Right cardiac atrium (tissue), 5 donors: Measurements from ENCODE around the gene STT3B. TPM values are rescaled to one million over a fixed set of nuclear protein-coding genes. Genes with fewer than 3 reads are reported as not detected.

Experiments
- ATAC-seq, 2 donors: fragments of 200-7000 bp; cut with Tn5 transposase; one replicate each; pipeline versions ENCODE4 v1.8.0 to v1.9.1; 2020; ENCODE audit warnings: moderate library complexity in 2 of 2, mild to moderate bottlenecking in 1 of 2
- DNase-seq, 3 donors: peaks; one replicate each; pipeline ENCODE4 v3.0.0-alpha.2; 2020
- H3K27ac ChIP-seq: one replicate; pipeline ENCODE4 v1.5.1; 2013; ENCODE audit warnings: mild to moderate bottlenecking, low read length, control low read depth, moderate library complexity
- H3K27me3 ChIP-seq: one replicate; pipeline ENCODE4 v1.6.1; 2013; ENCODE audit not compliant: control insufficient read depth, insufficient read depth
- H3K4me1 ChIP-seq: one replicate; pipeline ENCODE4 v1.6.1; 2013; ENCODE audit warnings: low read length; ENCODE audit not compliant: control insufficient read depth, insufficient read depth
- H3K4me3 ChIP-seq: one replicate; pipeline ENCODE4 v1.5.1; 2013; ENCODE audit warnings: low read length, control low read depth
- H3K9me3 ChIP-seq: one replicate; pipeline ENCODE4 v1.6.1; 2013; ENCODE audit warnings: low read length; ENCODE audit not compliant: control insufficient read depth
- WGBS: extraction: QIAGEN DNeasy Blood & Tissue Kit; methylation state at CpG from one replicate; pipeline ENCODE4 v1.1.7; 2013; 5-methylcytosine and 5-hydroxymethylcytosine counted together
- intact Hi-C, 4 donors: fragments of 100-400 bp; cut with DNase I; formaldehyde crosslinking; loops; one replicate each; pipeline versions ENCODE4 v1.11.0 to v1.14.0; 2022 to 2023
- polyA plus RNA-seq: library from polyadenylated mRNA; stranded (reverse); fragments of 200-250 nt; gene quantifications from one replicate; pipeline ENCODE4 v1.2.3, GENCODE V29; 2013
- total RNA-seq, 4 donors: library from RNA; stranded (reverse); fragmentation: NEBNext Ultra II Directional; extraction: Animal tissue kit (Norgen Biotek cat#: 25700); gene quantifications; one replicate each; pipeline ENCODE4 v1.2.1, GENCODE V29; 2021
- donor health status: healthy with polysubstance abuse.
- donor health status: DM: no; HTN: yes; CAD: no.
- donor health status: DM: no; HTN: no; CAD: no.
- donor health status: DM: no; HTN: yes; CAD: no; lungs with severe emphysema.
- donor health status: DM: yes; HTN: yes; CAD: no.

Gene STT3B
- total and polyA plus RNA-seq, 5 donors = 44.7 to 118 (median 90.6) TPM

DNA sequence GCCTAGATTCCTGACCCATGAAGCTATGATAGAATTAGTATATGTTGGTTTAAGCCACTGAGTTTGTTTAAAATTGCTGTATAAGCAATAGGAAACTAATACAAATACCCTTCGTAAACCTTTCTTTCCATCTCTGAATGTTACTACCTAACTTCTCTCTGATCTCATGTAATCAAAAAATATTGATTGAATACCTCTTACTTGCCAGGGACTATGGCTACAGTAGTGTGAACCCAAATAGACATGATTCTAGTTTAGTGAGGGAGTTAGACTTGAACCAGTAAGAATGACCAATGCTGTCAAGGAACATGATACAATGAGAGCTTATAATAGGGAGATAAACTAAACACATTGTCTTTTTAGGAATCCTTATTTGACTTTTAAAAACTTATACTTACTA, 19.4 kb downstream of the STT3B start:
- WGBS = 99% methylated on average over 1 of the region's 1 CpG
- intact Hi-C loops = loop anchor here in 2 of 4 donors (5.0 to 10.0 kb wide), 3 partner anchors 63 to 213 kb away; no protein-coding TSS in a partner anchor
- Histone ChIP-seq H3K27me3 (no peaks in the 10 kb centered on the region), H3K4me1 (no peaks in the 10 kb centered on the region), H3K9me3 (no peaks in the 10 kb centered on the region), H3K4me3 (no peak overlapping the region), H3K27ac (no peak overlapping the region)
- DNase-seq (no peak), ATAC-seq (no peak)

DNA sequence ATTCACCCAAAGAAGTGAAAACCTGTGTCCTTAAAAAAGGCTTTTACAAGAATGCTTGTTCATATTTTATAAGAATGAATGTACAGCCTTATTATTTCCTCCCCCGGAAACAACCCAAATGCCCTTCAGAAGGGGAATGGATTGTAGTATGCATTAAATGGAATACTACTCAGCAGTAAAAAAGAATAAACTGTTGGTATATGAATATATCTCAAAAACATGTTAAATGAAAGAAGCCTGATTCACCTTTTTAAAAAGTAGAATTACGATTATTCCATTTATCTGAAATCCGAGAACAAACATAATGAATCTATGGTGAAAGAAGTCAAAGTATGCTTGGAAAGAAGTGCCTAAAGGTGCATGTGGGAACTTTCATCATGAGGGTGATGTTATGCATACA, 20.5 kb downstream of the STT3B start:
- no peak overlapping the region for H3K27ac ChIP-seq
- DNase-seq (no peak), ATAC-seq (no peak)
- intact Hi-C loops = loop anchor here in 2 of 4 donors (5.0 to 10.0 kb wide), 3 partner anchors 62 to 212 kb away; no protein-coding TSS in a partner anchor
- WGBS = 98% methylated on average over 3 of the region's 3 CpGs
- no peaks in the 10 kb centered on the region for H3K4me1 ChIP-seq
- H3K4me3 ChIP-seq = no peak overlapping the region
- H3K27me3 ChIP-seq = no peaks in the 10 kb centered on the region
- no peaks in the 10 kb centered on the region for H3K9me3 ChIP-seq

DNA sequence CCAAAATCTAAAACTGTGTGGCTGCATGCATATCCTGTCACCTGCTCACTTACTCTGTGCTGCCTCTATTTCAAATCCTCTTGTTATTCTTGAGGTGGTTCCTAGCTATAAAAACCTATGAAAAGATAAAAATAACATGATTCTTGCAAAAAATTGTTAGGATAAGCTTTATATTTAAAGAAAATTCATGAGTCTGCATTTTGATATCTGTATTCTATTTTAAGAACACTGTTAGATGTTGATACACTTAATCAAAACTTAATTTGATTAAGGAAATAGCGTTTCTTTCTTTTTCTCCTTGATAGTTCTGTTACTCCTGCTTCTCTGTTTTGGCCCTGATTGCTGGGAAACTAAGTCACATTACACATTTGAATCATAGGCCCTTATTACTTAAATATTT, 22.5 kb downstream of the STT3B start:
- intact Hi-C loops = loop anchor here in 1 of 4 donors (10.0 kb wide), 2 partner anchors 60 to 210 kb away; no protein-coding TSS in a partner anchor
- no peak overlapping the region for H3K4me3 ChIP-seq
- DNase-seq = no peak
- ATAC-seq = no peak
- WGBS = 25% methylated on average over 1 of the region's 1 CpG
- no peak overlapping the region for H3K27ac ChIP-seq
- H3K9me3 ChIP-seq = no peaks in the 10 kb centered on the region
- H3K27me3 ChIP-seq = no peaks in the 10 kb centered on the region
- H3K4me1 ChIP-seq = no peaks in the 10 kb centered on the region

DNA sequence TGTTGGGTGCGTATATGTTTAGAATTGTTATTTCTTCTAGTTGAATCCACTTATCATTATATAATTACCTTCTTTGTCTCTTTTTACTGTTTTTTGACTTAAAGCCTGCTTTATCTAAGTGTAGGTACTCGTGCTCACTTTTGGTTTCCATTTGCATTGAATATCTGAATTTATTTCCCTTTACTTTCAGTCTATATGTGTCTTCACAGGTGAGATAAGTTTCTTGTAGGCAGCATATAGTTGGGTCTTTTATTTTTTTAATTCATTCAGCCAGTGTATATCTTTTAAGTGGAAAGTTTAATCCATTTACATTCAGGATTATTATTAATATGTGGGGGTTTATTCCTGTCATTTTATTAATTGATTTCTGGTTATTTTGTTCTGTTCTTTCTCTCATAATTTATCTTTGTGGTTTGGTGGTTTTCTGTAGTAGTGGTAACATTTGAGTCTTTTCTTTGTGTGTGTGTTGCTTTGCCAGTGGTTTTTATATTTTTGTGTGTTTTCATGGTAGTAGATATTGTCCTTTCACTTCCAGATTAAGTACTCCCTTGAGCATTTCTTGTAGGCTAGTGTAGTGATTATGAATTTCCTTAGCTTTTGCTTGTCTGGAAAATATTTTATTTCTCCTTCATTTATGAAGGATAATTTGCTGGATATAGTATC, 27.3 kb downstream of the STT3B start:
- H3K9me3 ChIP-seq = no peaks in the 10 kb centered on the region
- H3K4me3 ChIP-seq = no peak overlapping the region
- 96% methylated on average over 2 of the region's 2 CpGs for WGBS
- H3K27ac ChIP-seq = no peak overlapping the region
- ATAC-seq (no peak), DNase-seq (no peak)
- intact Hi-C loops = loop anchor here in 1 of 4 donors (10.0 kb wide), 2 partner anchors 55 to 205 kb away; no protein-coding TSS in a partner anchor
- no peaks in the 10 kb centered on the region for H3K27me3 ChIP-seq
- H3K4me1 ChIP-seq = no peaks in the 10 kb centered on the region

DNA sequence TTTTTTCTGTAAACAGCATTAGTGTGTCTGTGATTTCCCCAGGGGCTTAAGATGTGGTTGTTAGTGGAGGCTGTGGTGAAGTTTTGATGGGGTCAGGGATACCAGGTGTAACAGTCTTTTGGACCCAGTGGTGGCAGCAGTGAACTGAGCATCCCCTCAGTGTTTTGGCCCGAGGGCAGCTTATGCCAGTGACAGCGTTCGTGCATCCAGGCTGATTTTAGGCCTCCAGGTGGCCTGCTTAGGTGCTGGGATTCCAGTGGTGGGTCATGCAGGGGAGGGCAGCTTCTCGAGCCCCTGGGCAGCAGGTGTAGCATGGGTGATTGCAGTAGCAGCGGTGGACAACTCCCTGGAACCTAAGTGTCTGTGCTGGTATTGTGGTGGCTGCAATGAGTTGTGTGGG, 29.2 kb downstream of the STT3B start:
- 88% methylated on average over 5 of the region's 5 CpGs for WGBS
- DNase-seq (peak in 2 of 3 donors; percentile 21 to 23), ATAC-seq (peak in 1 of 2 donors; percentile 20)
- H3K27me3 ChIP-seq = no peaks in the 10 kb centered on the region
- no peak overlapping the region for H3K27ac ChIP-seq
- intact Hi-C loops = no loop called here
- no peak overlapping the region for H3K4me3 ChIP-seq
- H3K4me1 ChIP-seq = no peaks in the 10 kb centered on the region
- no peaks in the 10 kb centered on the region for H3K9me3 ChIP-seq

DNA sequence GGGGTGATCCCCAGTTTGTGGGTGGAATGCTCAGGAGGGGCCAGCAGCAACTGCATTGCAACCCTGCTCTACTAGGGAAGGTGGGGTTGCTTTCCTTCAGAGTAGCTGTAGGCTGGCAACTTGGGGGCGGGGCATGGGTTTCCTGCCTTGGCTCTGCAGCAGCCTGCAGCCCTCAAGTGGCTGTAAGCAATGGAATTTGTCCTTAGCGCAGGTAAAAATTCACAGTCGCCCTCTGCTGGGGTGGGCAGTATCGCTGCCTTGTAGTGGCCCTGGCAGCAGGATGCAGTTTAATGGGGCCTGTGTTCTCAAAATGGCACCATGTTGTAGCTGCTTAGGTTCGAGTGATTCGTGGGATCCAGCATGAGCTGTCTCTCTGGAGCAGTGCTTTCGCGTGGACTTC, 29.8 kb downstream of the STT3B start:
- WGBS = 94% methylated on average over 8 of the region's 8 CpGs
- intact Hi-C loops = no loop called here
- H3K4me1 ChIP-seq = no peaks in the 10 kb centered on the region
- ATAC-seq (peak; percentile 11 to 32), DNase-seq (peak in 2 of 3 donors; percentile 35 to 47)
- H3K27me3 ChIP-seq = no peaks in the 10 kb centered on the region
- H3K9me3 ChIP-seq = no peaks in the 10 kb centered on the region
- no peak overlapping the region for H3K4me3 ChIP-seq
- no peak overlapping the region for H3K27ac ChIP-seq

DNA sequence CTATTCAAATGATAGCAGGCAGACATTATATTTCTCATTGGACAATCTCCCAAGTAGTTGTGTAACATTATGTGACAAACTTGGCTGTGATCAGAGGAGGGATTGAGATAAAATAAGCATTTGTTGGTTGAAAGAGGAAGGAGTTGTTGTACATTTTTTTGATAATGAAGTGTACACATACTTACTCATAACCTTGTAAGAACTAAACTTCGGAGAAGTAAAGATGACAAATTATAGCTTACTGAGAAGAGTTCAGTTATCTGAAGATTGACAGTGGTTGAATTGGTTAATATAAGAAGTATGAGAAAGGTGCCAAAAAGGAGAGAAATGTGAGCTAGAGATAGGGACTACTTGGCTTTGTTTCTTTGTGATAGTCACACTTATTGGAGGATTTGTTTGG, 32.6 kb downstream of the STT3B start:
- no peak overlapping the region for H3K27ac ChIP-seq
- intact Hi-C loops = no loop called here

DNA sequence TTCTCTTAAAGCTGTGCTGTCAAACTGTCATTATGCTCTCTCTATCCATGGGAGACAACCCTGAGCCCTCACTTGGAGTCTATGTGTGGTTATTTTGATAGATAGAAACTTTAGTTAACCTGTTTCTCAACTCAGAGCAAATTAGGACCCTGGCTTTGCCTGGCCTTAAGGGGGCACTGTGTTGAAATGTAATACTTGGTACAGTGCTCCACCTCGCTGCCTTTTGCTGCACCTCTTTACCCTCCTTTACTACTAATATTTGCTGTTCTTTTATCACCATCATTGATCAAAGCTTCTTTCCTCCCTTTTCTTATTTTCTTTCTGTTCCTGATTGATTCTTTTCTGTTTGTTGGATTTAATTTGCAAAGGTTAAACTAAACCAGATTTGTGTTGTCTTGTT, 34.3 kb downstream of the STT3B start:
- no peak overlapping the region for H3K4me3 ChIP-seq
- ATAC-seq (peak in 1 of 2 donors; percentile 32), DNase-seq (no peak)
- intact Hi-C loops = no loop called here
- WGBS = 94% methylated on average over 1 of the region's 1 CpG
- H3K27ac ChIP-seq = no peak overlapping the region
- H3K4me1 ChIP-seq = no peaks in the 10 kb centered on the region
- no peaks in the 10 kb centered on the region for H3K27me3 ChIP-seq
- no peaks in the 10 kb centered on the region for H3K9me3 ChIP-seq

More for the DNA sequence above, 32.6 kb downstream of the STT3B start:
- Histone ChIP-seq H3K9me3 (no peaks in the 10 kb centered on the region), H3K4me3 (no peak overlapping the region), H3K4me1 (no peaks in the 10 kb centered on the region), H3K27me3 (no peaks in the 10 kb centered on the region)
- DNase-seq (no peak), ATAC-seq (peak; percentile 56 to 71)
- 27% methylated on average over 1 of the region's 1 CpG for WGBS

DNA sequence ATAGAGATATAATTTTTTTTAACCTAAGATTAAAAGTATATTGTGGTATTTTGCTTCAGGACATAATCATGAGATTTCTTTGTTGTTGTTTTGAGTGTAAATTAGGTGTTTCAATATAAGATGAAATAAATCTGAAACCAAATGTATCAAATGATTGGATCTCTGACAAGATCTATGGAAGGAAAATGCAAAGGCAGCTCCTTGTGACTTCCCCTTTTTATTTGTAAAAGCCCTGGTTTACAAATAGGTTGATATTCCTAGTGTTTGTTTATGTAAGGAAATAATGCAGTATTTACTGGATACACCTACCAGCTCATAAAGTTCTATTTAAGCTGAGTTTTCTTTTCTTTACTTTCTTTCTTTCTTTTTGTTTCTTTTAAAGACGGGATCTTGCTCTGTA, 35.9 kb downstream of the STT3B start:
- DNase-seq (no peak), ATAC-seq (no peak)
- no peaks in the 10 kb centered on the region for H3K27me3 ChIP-seq
- intact Hi-C loops = no loop called here
- WGBS = 94% methylated on average over 1 of the region's 1 CpG
- H3K9me3 ChIP-seq = no peaks in the 10 kb centered on the region
- H3K4me1 ChIP-seq = no peaks in the 10 kb centered on the region
- H3K4me3 ChIP-seq = no peak overlapping the region
- no peak overlapping the region for H3K27ac ChIP-seq

DNA sequence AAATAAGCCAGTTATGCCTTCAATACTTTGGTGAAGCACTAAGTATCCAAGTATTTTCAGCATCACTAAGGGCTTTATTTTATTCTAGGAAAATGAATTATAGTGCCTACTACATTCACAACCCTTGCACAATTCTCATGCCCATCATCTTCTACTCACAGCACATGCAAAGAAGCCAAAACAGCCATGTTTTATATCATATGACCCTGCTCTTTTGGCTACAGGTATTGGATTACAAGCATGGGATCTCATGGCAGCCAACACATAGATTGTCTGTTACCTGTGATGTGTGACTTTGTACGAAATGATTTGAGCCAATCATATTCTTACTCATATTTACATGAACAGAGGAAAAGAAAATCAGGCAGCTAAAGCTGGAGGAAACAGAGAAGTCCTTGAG, 38.6 kb downstream of the STT3B start:
- ATAC-seq (no peak), DNase-seq (no peak)
- WGBS = 91% methylated on average over 1 of the region's 1 CpG
- peaks cover 3% of the 10 kb centered on the region for H3K4me1 ChIP-seq
- H3K9me3 ChIP-seq = no peaks in the 10 kb centered on the region
- H3K4me3 ChIP-seq = no peak overlapping the region
- no peak overlapping the region for H3K27ac ChIP-seq
- intact Hi-C loops = no loop called here
- H3K27me3 ChIP-seq = no peaks in the 10 kb centered on the region

DNA sequence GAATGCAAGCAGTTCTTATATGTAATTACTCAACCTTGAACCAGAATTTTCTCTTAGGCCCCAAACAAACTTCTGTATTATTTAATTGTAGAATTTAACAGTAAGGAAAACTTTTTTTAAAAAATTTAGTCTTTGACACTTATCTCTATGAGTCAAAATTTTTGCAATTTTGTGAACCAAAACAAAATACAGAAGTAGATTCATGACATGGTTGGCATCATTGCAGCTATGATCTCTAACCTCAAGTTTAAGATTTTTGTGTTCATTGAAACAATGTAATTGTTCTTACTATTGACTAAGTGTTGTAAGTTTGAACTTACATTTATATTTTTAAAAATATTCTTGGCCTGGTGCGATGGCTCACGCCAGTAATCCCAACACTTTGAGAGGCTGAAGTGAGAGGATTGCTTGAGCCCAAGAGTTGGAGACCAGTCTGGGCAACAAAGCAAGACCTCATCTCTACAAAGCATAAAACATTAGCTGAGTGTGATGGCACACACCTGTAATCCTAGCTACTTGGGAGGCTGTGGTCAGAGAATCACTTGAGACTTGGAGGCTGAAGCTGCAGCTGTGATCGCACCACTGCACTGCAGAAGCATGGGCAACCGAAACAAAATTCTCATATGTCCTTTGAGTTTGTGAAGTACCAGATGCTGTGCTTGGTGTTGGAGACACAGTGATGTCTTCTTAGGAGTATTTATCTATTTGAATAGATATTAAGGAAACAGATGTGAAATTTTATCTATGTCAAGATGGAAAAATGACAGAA, 39.7 kb downstream of the STT3B start:
- Histone ChIP-seq H3K27ac (no peak overlapping the region), H3K27me3 (no peaks in the 10 kb centered on the region), H3K9me3 (no peaks in the 10 kb centered on the region), H3K4me3 (no peak overlapping the region), H3K4me1 (peaks cover 3% of the 10 kb centered on the region)
- no peak for DNase-seq
- intact Hi-C loops = no loop called here
- WGBS = 97% methylated on average over 4 of the region's 4 CpGs
- no peak for ATAC-seq
